Natural killer cell (primary cell): ENCODE results near the gene DMRTB1. TPM values are rescaled to one million over a fixed set of nuclear protein-coding genes. Genes with fewer than 3 reads are reported as not detected.

Experiments used
- ATAC-seq, 3 donors: fragments of 150-1000 bp in 2 of 3; fragments of 200-7000 bp in 1 of 3; cut with Tn5 transposase; 1 replicate in 1 of 3; 2 replicates in 2 of 3; pipeline ENCODE4 v1.10.0; 2021; ENCODE audit warnings: mild to moderate bottlenecking in 2 of 3, moderate library complexity in 2 of 3
- DNase-seq, 2 donors: peaks; one replicate each; pipeline versions ENCODE4 v3.0.0 to v3.0.0-alpha.2; 2013 to 2021; ENCODE audit warnings: mixed read lengths in 1 of 2
- H3K27ac ChIP-seq: one replicate; pipeline ENCODE4 v1.5.1; 2013; ENCODE audit warnings: mild to moderate bottlenecking, low read length
- H3K27me3 ChIP-seq: one replicate; pipeline ENCODE4 v1.6.1; 2013; ENCODE audit warnings: low read length; ENCODE audit not compliant: control insufficient read depth, insufficient read depth
- H3K36me3 ChIP-seq: one replicate; pipeline ENCODE4 v1.6.1; 2013; ENCODE audit warnings: low read length; ENCODE audit not compliant: control insufficient read depth, insufficient read depth
- H3K4me1 ChIP-seq: one replicate; pipeline ENCODE4 v1.6.1; 2013; ENCODE audit warnings: low read length; ENCODE audit not compliant: control insufficient read depth, insufficient read depth
- H3K4me3 ChIP-seq: one replicate; pipeline ENCODE4 v1.5.1; 2013; ENCODE audit warnings: low read length
- H3K9me3 ChIP-seq: one replicate; pipeline ENCODE4 v1.6.1; 2013; ENCODE audit warnings: low read length; ENCODE audit not compliant: control insufficient read depth, insufficient read depth
- H3K27ac Mint-ChIP-seq, 2 donors: one replicate each; pipeline ENCODE4 v1.8.0; 2022; ENCODE audit warnings: mild to moderate bottlenecking in 2 of 2, mixed read lengths in 2 of 2, moderate library complexity in 1 of 2
- H3K27me3 Mint-ChIP-seq, 2 donors: one replicate each; pipeline ENCODE4 v1.8.0; 2022; ENCODE audit warnings: low read depth in 2 of 2, mixed read lengths in 2 of 2
- H3K36me3 Mint-ChIP-seq: one replicate; pipeline ENCODE4 v1.8.0; 2022; ENCODE audit warnings: mixed read lengths
- H3K4me1 Mint-ChIP-seq, 2 donors: one replicate each; pipeline ENCODE4 v1.8.0; 2022; ENCODE audit warnings: mixed read lengths in 2 of 2
- H3K4me3 Mint-ChIP-seq: one replicate; pipeline ENCODE4 v1.8.0; 2022; ENCODE audit warnings: mild to moderate bottlenecking, moderate library complexity, mixed read lengths
- H3K9me3 Mint-ChIP-seq, 2 donors: one replicate each; pipeline ENCODE4 v1.8.0; 2022; ENCODE audit warnings: mixed read lengths in 2 of 2
- WGBS: methylation state at CpG from one replicate; pipeline ENCODE4 v1.1.7; 2013; ENCODE audit warnings: missing lambda C conversion rate; ENCODE audit not compliant: insufficient coverage; 5-methylcytosine and 5-hydroxymethylcytosine counted together
- intact Hi-C: fragments of 100-400 bp; cut with micrococcal nuclease; formaldehyde crosslinking; loops from one replicate; pipeline ENCODE4 v1.14.2; 2022
- total RNA-seq, 4 donors: library from RNA; stranded (reverse); fragments of 120-200 nt in 1 of 4; gene quantifications; one replicate each; pipeline versions ENCODE4 v1.2.3 to v1.2.4, GENCODE V29; 2013 to 2022
- TF ChIP-seq, protein P1 (sequence below): fragments of 200-600 bp; IDR thresholded peaks from one replicate; pipeline ENCODE4 v1.8.0; 2022; ENCODE audit warnings: antibody characterized with exemption

Gene DMRTB1
- total RNA-seq, 3 donors from 2014 or later (not counting 1 experiment from before 2014, with no cell fraction given): not detected

DNA sequence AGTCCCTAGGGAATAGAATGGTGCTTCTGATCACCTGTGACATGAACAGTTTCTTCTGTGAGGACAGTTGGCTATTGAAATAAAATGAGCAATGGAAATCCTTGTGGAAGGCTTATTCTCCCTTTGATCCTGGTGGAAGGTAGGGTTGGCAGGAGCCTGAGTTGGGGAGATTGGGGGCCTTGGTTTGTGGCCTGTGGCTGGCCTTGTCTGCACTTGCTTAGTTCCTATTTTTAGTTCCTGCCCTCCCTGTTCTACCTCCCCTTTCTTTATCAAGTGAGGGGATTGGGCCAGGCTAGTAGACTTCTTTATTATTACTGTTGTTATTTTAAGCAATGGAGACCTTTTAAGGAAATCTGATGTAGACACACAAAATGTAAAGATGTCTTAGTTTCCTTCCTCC is 8.2 kb downstream of the DMRTB1 start:
- TF ChIP-seq, protein P1, sequence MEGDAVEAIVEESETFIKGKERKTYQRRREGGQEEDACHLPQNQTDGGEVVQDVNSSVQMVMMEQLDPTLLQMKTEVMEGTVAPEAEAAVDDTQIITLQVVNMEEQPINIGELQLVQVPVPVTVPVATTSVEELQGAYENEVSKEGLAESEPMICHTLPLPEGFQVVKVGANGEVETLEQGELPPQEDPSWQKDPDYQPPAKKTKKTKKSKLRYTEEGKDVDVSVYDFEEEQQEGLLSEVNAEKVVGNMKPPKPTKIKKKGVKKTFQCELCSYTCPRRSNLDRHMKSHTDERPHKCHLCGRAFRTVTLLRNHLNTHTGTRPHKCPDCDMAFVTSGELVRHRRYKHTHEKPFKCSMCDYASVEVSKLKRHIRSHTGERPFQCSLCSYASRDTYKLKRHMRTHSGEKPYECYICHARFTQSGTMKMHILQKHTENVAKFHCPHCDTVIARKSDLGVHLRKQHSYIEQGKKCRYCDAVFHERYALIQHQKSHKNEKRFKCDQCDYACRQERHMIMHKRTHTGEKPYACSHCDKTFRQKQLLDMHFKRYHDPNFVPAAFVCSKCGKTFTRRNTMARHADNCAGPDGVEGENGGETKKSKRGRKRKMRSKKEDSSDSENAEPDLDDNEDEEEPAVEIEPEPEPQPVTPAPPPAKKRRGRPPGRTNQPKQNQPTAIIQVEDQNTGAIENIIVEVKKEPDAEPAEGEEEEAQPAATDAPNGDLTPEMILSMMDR: no peak
- no peak for DNase-seq
- Histone ChIP-seq H3K9me3 (no peaks in the 10 kb centered on the region), H3K4me1 (peaks cover 3% of the 10 kb centered on the region), H3K4me3 (no peak overlapping the region), H3K27ac (no peak overlapping the region), H3K27me3 (no peaks in the 10 kb centered on the region), H3K36me3 (no peaks in the 10 kb centered on the region)
- intact Hi-C loops: no loop called here
- ATAC-seq: no peak
- Mint-ChIP-seq H3K27ac (no peak overlapping the region), H3K36me3 (no peaks in the 10 kb centered on the region), H3K4me3 (no peak overlapping the region), H3K9me3 (no peaks in the 10 kb centered on the region), H3K4me1 (no peaks in the 10 kb centered on the region), H3K27me3 (peaks cover 0 to 3% of the 10 kb centered on the region in 2 donors)

DNA sequence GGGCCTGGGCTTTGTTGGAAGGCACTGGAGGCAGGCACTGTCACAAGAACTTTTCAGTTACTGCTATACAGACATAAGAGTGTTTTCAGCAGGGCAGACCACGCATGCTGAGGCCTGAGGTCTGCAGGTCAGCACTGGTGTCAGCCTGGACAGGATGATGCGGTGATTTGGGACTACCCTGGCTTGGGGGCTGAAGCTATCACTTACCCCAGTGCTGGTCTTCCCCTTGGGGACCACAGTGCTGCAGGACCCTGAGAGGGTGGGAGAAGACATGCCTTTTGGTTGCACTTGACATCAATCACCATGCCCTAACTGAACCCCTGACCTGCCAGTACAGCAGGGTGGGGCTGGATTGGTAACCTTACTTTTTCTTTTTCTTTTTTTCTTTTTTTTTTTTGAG is 9.2 kb downstream of the DMRTB1 start:
- Histone ChIP-seq H3K4me3 (no peak overlapping the region), H3K4me1 (peaks cover 3% of the 10 kb centered on the region), H3K27me3 (no peaks in the 10 kb centered on the region), H3K27ac (no peak overlapping the region), H3K36me3 (no peaks in the 10 kb centered on the region), H3K9me3 (no peaks in the 10 kb centered on the region)
- H3K27me3 Mint-ChIP-seq: peaks cover 0 to 3% of the 10 kb centered on the region in 2 donors
- TF ChIP-seq, protein P1: no peak
- intact Hi-C loops: no loop called here
- WGBS: 92% methylated on average over 2 of the region's 2 CpGs
- H3K4me3 Mint-ChIP-seq: no peak overlapping the region
- ATAC-seq: no peak
- no peaks in the 10 kb centered on the region for H3K36me3 Mint-ChIP-seq
- H3K27ac Mint-ChIP-seq: no peak overlapping the region
- H3K4me1 Mint-ChIP-seq: no peaks in the 10 kb centered on the region
- DNase-seq: no peak
- H3K9me3 Mint-ChIP-seq: no peaks in the 10 kb centered on the region

DNA sequence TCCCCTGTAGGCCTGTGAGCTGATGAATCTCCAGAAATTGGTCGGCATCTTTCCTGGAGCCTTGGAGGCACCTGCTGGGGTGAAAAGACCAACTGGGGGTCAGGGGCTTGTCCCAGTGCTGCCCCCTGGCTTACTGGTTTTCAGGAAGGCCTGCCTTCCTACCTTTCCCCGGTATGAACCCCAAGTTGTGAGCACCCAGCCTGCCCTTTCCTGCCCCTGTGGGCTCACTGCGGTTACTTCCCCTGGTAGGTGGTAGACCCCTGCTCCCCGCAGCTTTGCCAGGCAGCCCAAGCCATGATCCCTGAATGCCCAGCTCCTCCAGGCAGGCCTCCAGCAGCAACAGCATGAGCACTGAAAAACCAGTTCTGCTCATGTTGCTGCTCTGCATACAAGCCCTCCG is 10.2 kb downstream of the DMRTB1 start:
- Mint-ChIP-seq H3K4me1 (no peaks in the 10 kb centered on the region), H3K27ac (no peak overlapping the region), H3K27me3 (peaks cover 0 to 3% of the 10 kb centered on the region in 2 donors), H3K4me3 (no peak overlapping the region), H3K36me3 (no peaks in the 10 kb centered on the region), H3K9me3 (no peaks in the 10 kb centered on the region)
- no peaks in the 10 kb centered on the region for H3K36me3 ChIP-seq
- ATAC-seq: no peak
- H3K27me3 ChIP-seq: no peaks in the 10 kb centered on the region
- intact Hi-C loops: no loop called here
- H3K4me3 ChIP-seq: no peak overlapping the region
- no peaks in the 10 kb centered on the region for H3K9me3 ChIP-seq
- no peak overlapping the region for H3K27ac ChIP-seq
- peaks cover 3% of the 10 kb centered on the region for H3K4me1 ChIP-seq
- TF ChIP-seq, protein P1: no peak
- 88% methylated on average over 5 of the region's 5 CpGs for WGBS
- DNase-seq: no peak

DNA sequence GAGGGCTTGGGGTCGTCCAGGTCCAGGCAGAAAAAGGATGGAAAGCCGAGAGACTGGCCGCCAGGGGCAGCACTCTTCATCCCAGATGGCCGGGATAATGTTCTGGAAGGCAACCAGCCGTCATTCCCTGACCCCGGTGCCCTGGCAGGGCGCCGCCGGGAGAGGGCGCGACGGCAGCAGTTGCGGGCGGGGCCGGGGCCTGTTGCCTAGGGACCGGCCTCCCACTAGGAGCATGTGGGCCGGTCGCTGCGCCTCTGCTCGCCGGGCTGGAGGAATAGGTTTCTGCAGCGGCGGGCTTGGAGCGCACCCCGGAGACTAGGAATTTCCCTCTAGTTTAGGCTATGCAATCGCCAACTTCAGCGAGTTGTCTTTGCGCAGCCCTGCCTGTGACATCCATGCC is 11.0 kb downstream of the DMRTB1 start:
- DNase-seq (no peak), ATAC-seq (no peak)
- Mint-ChIP-seq H3K4me1 (no peaks in the 10 kb centered on the region), H3K27ac (no peak overlapping the region), H3K27me3 (peaks cover 0 to 3% of the 10 kb centered on the region in 2 donors), H3K9me3 (no peaks in the 10 kb centered on the region), H3K4me3 (no peak overlapping the region), H3K36me3 (no peaks in the 10 kb centered on the region)
- Histone ChIP-seq H3K27ac (no peak overlapping the region), H3K4me3 (no peak overlapping the region), H3K4me1 (peaks cover 3% of the 10 kb centered on the region), H3K27me3 (no peaks in the 10 kb centered on the region), H3K36me3 (no peaks in the 10 kb centered on the region), H3K9me3 (no peaks in the 10 kb centered on the region)
- intact Hi-C loops: loop anchor here (5.0 kb wide), 1 partner anchor 193 kb away; no protein-coding TSS in a partner anchor
- 72% methylated on average over 28 of the region's 28 CpGs for WGBS
- TF ChIP-seq, protein P1: no peak
